Vein endothelial cell (primary cell): Measurements from ENCODE around the gene DCTN1. TPM values are rescaled to one million over a fixed set of nuclear protein-coding genes. Genes with fewer than 3 reads are reported as not detected.

Source experiments
- small RNA-seq: library from RNA; depleted of rRNA; stranded (forward); fragments of <200 nt; gene quantifications from one replicate; pipeline ENCODE3, GENCODE V24; 2012
- total RNA-seq: library from RNA; depleted of rRNA; stranded (reverse); fragments of >200 nt; gene quantifications from 2 replicates; pipeline ENCODE4 v1.2.3, GENCODE V29; 2012

The DCTN1 gene
- 139 and 141 TPM in 2 replicates for total RNA-seq

GRCh38 chr2:74379851-74380789 lies at the start of gene DCTN1:
Gene DCTN1, minus strand, starts transcription at chr2:74380311. Its CDS starts 274 bp downstream, at chr2:74380037.

GRCh38 chr2:74421221-74421870 lies 41.2 kb upstream of the DCTN1 start, which contains the start of the genes C2orf81 and WDR54:
Gene C2orf81, minus strand, starts transcription at chr2:74421619. Its CDS starts 59 bp downstream, at chr2:74421560.
Gene WDR54, plus strand, starts transcription at chr2:74421730. Its CDS starts 424 bp downstream, at chr2:74422154.

GRCh38 chr2:74343316-74343715 lies 36.8 kb downstream of the DCTN1 start, which contains the start of gene SLC4A5:
Gene SLC4A5, minus strand, starts transcription at chr2:74343416. Its CDS starts 28,393 bp downstream, at chr2:74315023.

Small RNA genes within 50 kb of the gene (small RNA-seq; reads per million reads assigned to genes)
- not detected for gene RNU6-542P
- gene TAF13P2, result not detected

Other genes with a start within 250 kb of the DCTN1 start
- 25.5 and 26.7 TPM in 2 replicates for gene BOLA3, start 232.4 kb downstream of the DCTN1 start, total RNA-seq
- gene MOB1A, start 201.4 kb downstream of the DCTN1 start, total RNA-seq, result 120 and 155 TPM in 2 replicates
- 65.8 and 74.8 TPM in 2 replicates for gene MTHFD2, start 181.7 kb downstream of the DCTN1 start, total RNA-seq
- gene SLC4A5, start 36.9 kb downstream of the DCTN1 start, total RNA-seq, result 0.65 and 1.1 TPM in 2 replicates
- gene C2orf81, start 41.3 kb upstream of the DCTN1 start, total RNA-seq, result 0.19 TPM in 1 of 2 replicates, not detected in the other
- 32.2 and 36.9 TPM in 2 replicates for gene WDR54, start 41.4 kb upstream of the DCTN1 start, total RNA-seq
- gene RTKN, start 61.6 kb upstream of the DCTN1 start, total RNA-seq, result 10.8 and 17.0 TPM in 2 replicates
- gene INO80B, start 74.8 kb upstream of the DCTN1 start, total RNA-seq, result 9.5 and 10.5 TPM in 2 replicates
- gene WBP1, start 78.1 kb upstream of the DCTN1 start, total RNA-seq, result 29.4 and 39.2 TPM in 2 replicates
- 57.5 and 69.2 TPM in 2 replicates for gene MOGS, start 85.1 kb upstream of the DCTN1 start, total RNA-seq
- gene MRPL53, start 92.4 kb upstream of the DCTN1 start, total RNA-seq, result 18.8 and 20.6 TPM in 2 replicates
- 19.5 and 22.9 TPM in 2 replicates for gene CCDC142, start 102.7 kb upstream of the DCTN1 start, total RNA-seq
- gene TTC31, start 102.8 kb upstream of the DCTN1 start, total RNA-seq, result 11.1 and 15.0 TPM in 2 replicates
- gene LBX2, start 119.3 kb upstream of the DCTN1 start, total RNA-seq, result 2.9 and 3.8 TPM in 2 replicates
- gene PCGF1, start 127.4 kb upstream of the DCTN1 start, total RNA-seq, result 13.3 and 14.0 TPM in 2 replicates
- not detected in 2 replicates for gene TLX2, start 134.1 kb upstream of the DCTN1 start, total RNA-seq
- gene DQX1, start 145.9 kb upstream of the DCTN1 start, total RNA-seq, result under 0.01 and 0.10 TPM in 2 replicates
- gene AUP1, start 149.4 kb upstream of the DCTN1 start, total RNA-seq, result 96.4 and 116 TPM in 2 replicates
- gene HTRA2, start 149.6 kb upstream of the DCTN1 start, total RNA-seq, result 32.9 and 42.8 TPM in 2 replicates
- 1.6 and 2.2 TPM in 2 replicates for gene LOXL3, start 173.6 kb upstream of the DCTN1 start, total RNA-seq
- 11.5 and 14.7 TPM in 2 replicates for gene DOK1, start 174.4 kb upstream of the DCTN1 start, total RNA-seq